HepG2 (cell line): ENCODE data around the gene APOC1. TPM values are rescaled to one million over a fixed set of nuclear protein-coding genes. Genes with fewer than 3 reads are reported as not detected.

Experiments
- ATAC-seq: fragments of 200-7000 bp; cut with Tn5 transposase; 3 replicates; pipeline ENCODE4 v1.9.1; 2020; ENCODE audit warnings: mild to moderate bottlenecking, moderate library complexity
- BruUV-seq: library from RNA; stranded (reverse); fragments of 400-500 nt; replicated peaks from 2 replicates; lab custom pipeline; 2021; lab: Mats Ljungman, UMichigan
- CTCF ChIA-PET: fragments of 300-600 bp; formaldehyde crosslinking; extraction: SDS; loops from one replicate; lab custom pipeline; 2021; ENCODE audit warnings: low total read pairs, inconsistent platforms, low intra/inter-chr PET ratio; lab: Yijun Ruan, JAX
- POLR2A ChIA-PET: fragments of 350-600 bp; sonication (Branson Sonifier 250); formaldehyde crosslinking; loops from one replicate; lab custom pipeline; 2020; ENCODE audit warnings: antibody characterized with exemption, inconsistent platforms; lab: Yijun Ruan, JAX
- DNase-seq: peaks from one replicate; pipeline ENCODE4 v3.0.0-alpha.2; 2015; ENCODE audit warnings: low spot score
- FAIRE-seq: peaks from 3 replicates; lab custom pipeline; 2011; peaks lifted over from hg19 to GRCh38; lab: Jason Lieb, UNC
- H2AFZ ChIP-seq: one replicate; pipeline ENCODE4 v1.6.1; 2011; ENCODE audit warnings: low read length, inconsistent platforms
- H3K27ac ChIP-seq: fragments of 300-600 bp; 3 replicates; pipeline ENCODE4 v1.8.0; 2011; ENCODE audit warnings: mixed run types, mild to moderate bottlenecking, mixed read lengths, low read length, inconsistent platforms; ENCODE audit not compliant: insufficient read depth; ENCODE audit errors: extremely low read length
- H3K27me3 ChIP-seq, 2 experiments: fragments of 200-600 bp in 1 of 2; 2 replicates in 1 of 2; 3 replicates in 1 of 2; pipeline versions ENCODE4 v1.6.0 to v1.8.0; 2011; ENCODE audit warnings: low read length in 2 of 2, mild to moderate bottlenecking in 2 of 2, moderate library complexity in 2 of 2, inconsistent platforms in 1 of 2; ENCODE audit not compliant: insufficient read depth in 2 of 2, control insufficient read depth in 1 of 2
- H3K36me3 ChIP-seq, 2 experiments: fragments of 200-600 bp in 1 of 2; replicated peaks in 1 of 2; 2 replicates in 1 of 2; 3 replicates in 1 of 2; pipeline versions ENCODE4 v1.5.1 to v1.8.0; 2011; ENCODE audit warnings: low read length in 2 of 2, inconsistent platforms in 1 of 2; ENCODE audit not compliant: insufficient read depth in 2 of 2, control insufficient read depth in 1 of 2
- H3K4me1 ChIP-seq: 2 replicates; pipeline ENCODE4 v1.5.1; 2012; ENCODE audit warnings: low read length, inconsistent platforms; ENCODE audit not compliant: insufficient read depth
- H3K4me2 ChIP-seq: 2 replicates; pipeline ENCODE4 v1.6.0; 2011; ENCODE audit warnings: low read depth, low read length, inconsistent platforms
- H3K4me3 ChIP-seq, 3 experiments: fragments of 200-600 bp in 1 of 3; sonication (generic), shearing (Covaris generic) in 1 of 3; replicated peaks in 1 of 3; 2 replicates each; pipeline ENCODE4 v1.5.1; 2011 to 2016; ENCODE audit warnings: low read length in 3 of 3, inconsistent platforms in 2 of 3, low read depth in 2 of 3, mild to moderate bottlenecking in 2 of 3, control low read depth in 1 of 3, mixed read lengths in 1 of 3; ENCODE audit not compliant: insufficient read depth in 1 of 3
- H3K79me2 ChIP-seq: one replicate; pipeline ENCODE4 v1.6.1; 2011; ENCODE audit warnings: low read length, inconsistent platforms; ENCODE audit not compliant: insufficient read depth
- H3K9ac ChIP-seq: 2 replicates; pipeline ENCODE4 v1.6.0; 2011; ENCODE audit warnings: mild to moderate bottlenecking, low read depth, low read length, inconsistent platforms; ENCODE audit not compliant: insufficient read depth
- H3K9me3 ChIP-seq: 2 replicates; pipeline ENCODE4 v1.5.1; 2012; ENCODE audit warnings: mild to moderate bottlenecking, low read length
- H4K20me1 ChIP-seq: 2 replicates; pipeline ENCODE4 v1.6.0; 2011; ENCODE audit warnings: inconsistent platforms, mild to moderate bottlenecking, low read length, moderate library complexity; ENCODE audit not compliant: insufficient read depth
- ATF7 ChIP-seq, 2 experiments: fragments of 450-650 bp in 1 of 2; sonication (generic) in 1 of 2; formaldehyde crosslinking in 1 of 2; IDR thresholded peaks; 2 replicates each; pipeline versions ENCODE4 v1.4.0 to v1.6.1; 2016 to 2020; ENCODE audit warnings: antibody characterized with exemption in 1 of 2, mild to moderate bottlenecking in 1 of 2, missing genetic modification reagents in 1 of 2
- BHLHE40 ChIP-seq: IDR thresholded peaks from 2 replicates; pipeline ENCODE4 v1.6.1; 2011; ENCODE audit warnings: low read length, improper control_type of control experiment
- EED ChIP-seq: sonication (generic); formaldehyde crosslinking; IDR thresholded peaks from 2 replicates; pipeline ENCODE4 v1.5.0; 2020; ENCODE audit warnings: mild to moderate bottlenecking, missing genetic modification reagents
- HDAC1 ChIP-seq: sonication (generic); formaldehyde crosslinking; IDR thresholded peaks from 2 replicates; pipeline ENCODE4 v1.5.1; 2020; ENCODE audit warnings: mild to moderate bottlenecking, missing genetic modification reagents
- HNF4A ChIP-seq: sonication (generic); formaldehyde crosslinking; IDR thresholded peaks from 2 replicates; pipeline ENCODE4 v1.4.0; 2020; ENCODE audit warnings: missing genetic modification reagents
- HNRNPLL ChIP-seq: fragments of 200-400 bp; formaldehyde crosslinking; IDR thresholded peaks from 2 replicates; pipeline ENCODE4 v1.6.1; 2017; ENCODE audit warnings: mild to moderate bottlenecking, low read depth, low read length; ENCODE audit not compliant: poor library complexity, severe bottlenecking
- NR2C2 ChIP-seq: sonication (generic); formaldehyde crosslinking; IDR thresholded peaks from 2 replicates; pipeline ENCODE4 v1.4.0; 2020; ENCODE audit warnings: missing genetic modification reagents, mild to moderate bottlenecking, moderate library complexity, borderline replicate concordance
- RXRB ChIP-seq: IDR thresholded peaks from 2 replicates; pipeline ENCODE4 v1.6.1; 2016; ENCODE audit warnings: borderline replicate concordance, missing genetic modification reagents, missing compliant biosample characterization
- SOX5 ChIP-seq: IDR thresholded peaks from 2 replicates; pipeline ENCODE4 v1.6.1; 2016; ENCODE audit warnings: borderline replicate concordance
- ZBTB4 ChIP-seq: sonication (generic); formaldehyde crosslinking; IDR thresholded peaks from 2 replicates; pipeline ENCODE4 v1.4.0; 2020; ENCODE audit warnings: missing genetic modification reagents, mild to moderate bottlenecking, borderline replicate concordance
- ZBTB42 ChIP-seq: sonication (generic); formaldehyde crosslinking; IDR thresholded peaks from 2 replicates; pipeline ENCODE4 v1.5.0; 2020; ENCODE audit warnings: mild to moderate bottlenecking, missing genetic modification reagents
- ZNF333 ChIP-seq: sonication (generic); formaldehyde crosslinking; IDR thresholded peaks from 2 replicates; pipeline ENCODE4 v1.4.0; 2020; ENCODE audit warnings: mild to moderate bottlenecking, missing genetic modification reagents, borderline replicate concordance
- ZXDC ChIP-seq: sonication (generic); formaldehyde crosslinking; IDR thresholded peaks from 2 replicates; pipeline ENCODE4 v1.5.0; 2020; ENCODE audit warnings: mild to moderate bottlenecking, missing genetic modification reagents
- WGBS: methylation state at CpG from one replicate; pipeline ENCODE4 v1.1.6; 2017; ENCODE audit warnings: low lambda C conversion rate; 5-methylcytosine and 5-hydroxymethylcytosine counted together
- in situ Hi-C: cut with HindIII; loops from 2 replicates; pipeline ENCODE4 v1.10.0; 2017; ENCODE audit warnings: low pct_unique_long_range_greater_than_20kb; ENCODE audit not compliant: extremely low pct_ligation_motif_present
- intact Hi-C: fragments of 100-400 bp; cut with micrococcal nuclease; formaldehyde crosslinking; loops from one replicate; pipeline ENCODE4 v1.10.0; 2022; ENCODE audit not compliant: unreplicated experiment
- polyA plus RNA-seq, 8 experiments: library from polyadenylated mRNA; depleted of rRNA in 3 of 8; stranded (reverse) in 7 of 8; unstranded in 1 of 8; fragments of >200 nt; fragmentation: Illumina TruSeq in 4 of 8; extraction: Trizol in 4 of 8; gene quantifications; 2 replicates each; pipeline versions ENCODE4 v1.2.1 to v1.2.3, GENCODE V29; 2011 to 2016; ENCODE audit warnings: low read depth in 4 of 8, missing spikeins in 1 of 8, mixed read lengths in 1 of 8; ENCODE audit not compliant: insufficient read depth in 1 of 8
- total RNA-seq, 5 experiments: library from RNA; depleted of rRNA; stranded (reverse); fragments of >200 nt; fragmentation: Illumina TruSeq; extraction: Trizol; gene quantifications; 2 replicates each; pipeline ENCODE4 v1.2.3, GENCODE V29; 2016; ENCODE audit warnings: low read depth in 1 of 5

The APOC1 gene
- total and polyA plus RNA-seq, 2 of the 13 experiments (the other 11 are each of a cell fraction or from before 2014, with no cell fraction given), result 600 to 1,235 TPM

GRCh38 chr19:44930088-44930487 is 15.7 kb downstream of the APOC1 start:
- Histone ChIP-seq H3K4me2 (0 out of 2 replicates have a peak overlapping the region, but pooled peaks have one; percentile 8), H3K9me3 (no peaks in the 10 kb centered on the region), H3K27me3 (no peaks in the 10 kb centered on the region), H3K4me1 (peaks cover 77% of the 10 kb centered on the region), H2AFZ (no peak overlapping the region), H3K9ac (no peak overlapping the region), H3K4me3 (no peak overlapping the region), H3K79me2 (peaks cover 4% of the 10 kb centered on the region), H4K20me1 (no peaks in the 10 kb centered on the region), H3K27ac (peak overlapping the region; percentile 45), H3K36me3 (no peaks in the 10 kb centered on the region)
- FAIRE-seq, result no peak
- no peak for ATAC-seq
- in situ Hi-C loops, result no loop called here
- intact Hi-C loops, result no loop called here
- CTCF ChIA-PET, result no interaction called here
- POLR2A ChIA-PET, result interaction anchor here (1.1 to 2.1 kb wide), 3 partner anchors 13 to 19 kb away, joined by 4 to 7 read pairs (median 5); no protein-coding TSS in a partner anchor
- BruUV-seq, result no TSS peak
- no peak for DNase-seq
- 58% methylated on average over 7 of the region's 7 CpGs for WGBS
- TF ChIP-seq EED (no peak), ZBTB42 (CRISPR knock-in tag) (no peak), ATF7 (IDR thresholded peaks at IDR 0.05) (no peak), ATF7 (CRISPR knock-in tag; IDR thresholded peaks at IDR 0.05) (no peak), RXRB (CRISPR knock-in tag) (peak; percentile 27; the same call in 1 of the 2 replicates), ZNF333 (CRISPR knock-in tag) (no peak), ZXDC (CRISPR knock-in tag) (no peak), ZBTB4 (CRISPR knock-in tag) (peak; percentile 81; the same call in 1 of the 2 replicates), BHLHE40 (no peak), HDAC1 (CRISPR knock-in tag) (peak; percentile 47; the same call in 1 of the 2 replicates), NR2C2 (no peak), SOX5 (CRISPR knock-in tag) (0 out of 2 replicates have a peak, but pooled peaks have one; percentile 23), HNF4A (peak; percentile 67), HNRNPLL (no peak)
